AG10803 (cell line): ENCODE measurements around the gene CLIP1.
"Not testable (repeated sequence)": the region's sequence is repeated elsewhere in the genome, so short reads cannot be mapped to it uniquely, and the experiment has no call there.

Source experiments
- DNase-seq: peaks from one replicate; pipeline ENCODE4 v3.0.0; 2010; ENCODE audit warnings: low read depth
- H3K4me3 ChIP-seq: 2 replicates; pipeline ENCODE4 v1.5.1; 2011; ENCODE audit warnings: mild to moderate bottlenecking, low read length, control low read depth
- CTCF ChIP-seq: conservative IDR thresholded peaks from 2 replicates; pipeline ENCODE4 v1.5.1; 2011; ENCODE audit warnings: mild to moderate bottlenecking, low read length, control low read depth, inconsistent platforms

Gene CLIP1

GRCh38 chr12:122449317-122449716 lies 26.8 kb upstream of the CLIP1 start:
- no peak for TF ChIP-seq CTCF
- no peak overlapping the region for H3K4me3 ChIP-seq
- DNase-seq, result peak; percentile 79

GRCh38 chr12:122447825-122448224 lies 25.4 kb upstream of the CLIP1 start:
- not testable (repeated sequence) for H3K4me3 ChIP-seq

GRCh38 chr12:122446390-122446789 lies 23.9 kb upstream of the CLIP1 start:
- not testable (repeated sequence) for H3K4me3 ChIP-seq, DNase-seq

More at GRCh38 chr12:122447825-122448224, 25.4 kb upstream of the CLIP1 start:
- DNase-seq, result not testable (repeated sequence)

DNA sequence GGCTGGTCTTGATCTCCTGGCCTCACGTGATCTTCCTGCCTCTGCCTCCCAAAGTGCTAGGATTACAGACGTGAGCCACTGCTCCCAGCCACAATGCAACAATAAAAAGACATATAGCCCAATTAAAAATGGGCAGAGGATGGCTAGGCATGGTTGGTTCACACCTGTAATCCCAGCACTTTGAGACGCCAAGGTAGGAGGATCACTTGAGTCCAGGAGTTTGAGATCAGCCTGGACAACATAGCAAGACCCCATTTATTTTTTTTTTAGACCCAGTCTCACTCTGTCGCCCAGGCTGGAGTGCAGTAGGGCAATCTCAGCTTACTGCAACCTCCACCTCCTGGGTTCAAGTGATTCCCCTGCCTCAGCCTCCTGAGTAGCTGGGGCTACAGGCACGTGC lies 21.6 kb upstream of the CLIP1 start:
- H3K4me3 ChIP-seq, DNase-seq: not testable (repeated sequence)

- not testable (repeated sequence) for DNase-seq, H3K4me3 ChIP-seq
Measured at GRCh38 chr12:122438822-122439221, 16.4 kb upstream of the CLIP1 start.

DNA sequence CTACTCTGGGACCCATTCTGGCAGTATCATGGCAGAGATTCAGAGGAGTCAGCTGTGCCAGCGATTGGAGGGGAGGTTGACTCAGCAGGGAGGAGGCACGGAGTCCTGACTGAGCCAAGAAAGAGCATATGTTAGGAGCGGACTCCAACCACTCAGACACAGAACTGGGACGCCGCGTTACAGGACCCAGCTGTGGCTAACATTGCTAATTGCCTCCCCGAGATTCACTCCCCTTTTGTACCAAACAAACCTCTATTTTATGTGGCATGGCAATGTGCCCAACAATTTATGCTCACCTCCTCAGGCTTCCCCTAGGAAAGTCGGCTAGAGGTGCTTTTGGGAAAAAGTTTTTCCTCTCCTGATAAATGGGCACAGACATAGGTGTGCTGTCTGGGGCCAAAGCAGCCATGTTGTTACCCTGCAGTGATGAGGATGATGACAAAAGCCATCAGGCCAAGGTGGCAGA lies 15.2 kb upstream of the CLIP1 start:
- DNase-seq, result peak; percentile 84
- no peak overlapping the region for H3K4me3 ChIP-seq
- no peak for TF ChIP-seq CTCF

GRCh38 chr12:122435186-122435585 lies 12.7 kb upstream of the CLIP1 start:
- no peak for TF ChIP-seq CTCF
- H3K4me3 ChIP-seq, result no peak overlapping the region
- DNase-seq, result no peak

DNA sequence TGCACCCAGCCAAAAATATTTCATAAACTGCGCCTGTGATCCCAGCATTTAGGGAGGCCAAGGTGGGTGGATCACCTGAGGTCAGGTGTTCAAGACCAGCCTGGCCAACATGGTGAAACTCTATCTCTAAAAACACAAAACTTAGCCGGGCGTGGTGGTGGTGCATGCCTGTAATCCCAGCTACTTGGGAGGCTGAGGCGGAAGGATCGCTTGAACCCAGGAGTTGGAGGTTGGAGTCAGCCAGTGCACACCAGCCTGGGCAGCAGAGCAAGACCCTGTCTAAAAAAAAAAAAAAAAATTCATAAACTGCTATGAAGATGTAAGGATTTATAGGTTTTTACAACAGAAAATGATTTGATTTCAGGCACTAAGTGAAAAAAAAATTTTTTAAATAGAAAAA lies 6.6 kb upstream of the CLIP1 start:
- not testable (repeated sequence) for H3K4me3 ChIP-seq, DNase-seq

- TF ChIP-seq CTCF, result no peak
- DNase-seq, result no peak
- no peak overlapping the region for H3K4me3 ChIP-seq
Measured at GRCh38 chr12:122427403-122427802, 4.9 kb upstream of the CLIP1 start.

GRCh38 chr12:122423258-122424165 lies 1.0 kb upstream of the CLIP1 start:
- TF ChIP-seq CTCF, result no peak
- DNase-seq, result no peak
- H3K4me3 ChIP-seq, result peak overlapping the region; percentile 75
